ENCODE measurements around the gene ITGAD. TPM values are rescaled to one million over a fixed set of nuclear protein-coding genes. Genes with fewer than 3 reads are reported as not detected.
"Not testable (repeated sequence)": the region's sequence is repeated elsewhere in the genome, so short reads cannot be mapped to it uniquely, and the experiment has no call there.

Gene ITGAD
- polyA plus RNA-seq, 12 donors: 0.15 to 1.5 (median 0.62) TPM; not detected in 2

- DNase-seq: no peak
Observed at GRCh38 chr16:31402687-31403086, 9.6 kb downstream of the ITGAD start.

GRCh38 chr16:31403590-31404352, 10.6 kb downstream of the ITGAD start:
- no peak for DNase-seq

DNA sequence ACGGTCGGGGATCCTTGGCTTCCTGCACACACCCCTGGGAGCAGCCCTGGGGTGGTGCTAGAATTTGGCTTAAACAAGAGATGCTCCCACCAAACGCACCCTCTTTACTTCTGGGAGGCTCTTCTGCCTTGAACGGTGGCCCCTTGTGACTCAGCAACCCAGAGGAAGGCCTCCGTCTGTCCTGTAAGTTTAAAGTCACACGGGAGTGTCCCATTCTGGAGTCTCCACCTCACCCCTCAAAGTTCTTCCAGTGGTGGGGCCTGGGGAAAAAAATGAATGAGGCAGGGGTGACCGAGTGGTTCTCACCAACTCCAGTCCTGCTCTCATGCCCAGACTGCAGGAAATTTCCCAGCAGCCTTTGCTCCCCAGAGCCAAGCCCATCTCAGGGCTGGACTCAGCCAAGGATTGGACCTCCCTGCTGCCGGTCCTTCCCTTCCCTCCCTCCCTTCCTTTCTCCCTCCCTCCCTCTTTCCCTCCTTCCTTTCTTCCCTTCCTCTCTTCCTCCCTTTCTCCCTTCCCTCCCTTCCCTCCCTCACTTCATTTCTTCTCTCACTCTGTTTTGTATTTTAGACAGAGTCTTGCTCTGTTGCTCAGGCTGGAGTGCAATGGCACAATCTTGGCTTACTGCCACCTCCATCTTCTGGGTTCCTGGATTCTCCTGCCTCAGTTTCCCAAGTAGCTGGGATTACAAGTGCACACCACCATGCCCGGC, 11.4 kb downstream of the ITGAD start:
- DNase-seq: no peak

DNA sequence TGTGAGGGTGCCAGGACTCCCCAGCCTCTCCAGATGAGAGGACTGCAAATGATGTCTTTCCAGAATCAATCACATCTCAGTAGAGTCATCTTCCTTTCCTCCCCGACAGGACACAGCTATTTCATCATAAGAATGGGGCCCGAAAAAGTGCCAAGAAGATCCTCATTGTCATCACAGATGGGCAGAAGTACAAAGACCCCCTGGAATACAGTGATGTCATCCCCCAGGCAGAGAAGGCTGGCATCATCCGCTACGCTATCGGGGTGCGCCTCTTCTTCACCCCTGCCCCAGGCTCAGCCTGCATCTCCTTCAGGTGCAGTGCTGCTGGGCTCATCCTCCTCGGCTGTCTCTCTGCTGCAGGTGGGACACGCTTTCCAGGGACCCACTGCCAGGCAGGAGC, 14.3 kb downstream of the ITGAD start:
- no peak for DNase-seq

GRCh38 chr16:31409433-31409832, 16.3 kb downstream of the ITGAD start:
- no peak for DNase-seq

- no peak for DNase-seq
Observed at GRCh38 chr16:31410082-31410481, 16.9 kb downstream of the ITGAD start.

DNA sequence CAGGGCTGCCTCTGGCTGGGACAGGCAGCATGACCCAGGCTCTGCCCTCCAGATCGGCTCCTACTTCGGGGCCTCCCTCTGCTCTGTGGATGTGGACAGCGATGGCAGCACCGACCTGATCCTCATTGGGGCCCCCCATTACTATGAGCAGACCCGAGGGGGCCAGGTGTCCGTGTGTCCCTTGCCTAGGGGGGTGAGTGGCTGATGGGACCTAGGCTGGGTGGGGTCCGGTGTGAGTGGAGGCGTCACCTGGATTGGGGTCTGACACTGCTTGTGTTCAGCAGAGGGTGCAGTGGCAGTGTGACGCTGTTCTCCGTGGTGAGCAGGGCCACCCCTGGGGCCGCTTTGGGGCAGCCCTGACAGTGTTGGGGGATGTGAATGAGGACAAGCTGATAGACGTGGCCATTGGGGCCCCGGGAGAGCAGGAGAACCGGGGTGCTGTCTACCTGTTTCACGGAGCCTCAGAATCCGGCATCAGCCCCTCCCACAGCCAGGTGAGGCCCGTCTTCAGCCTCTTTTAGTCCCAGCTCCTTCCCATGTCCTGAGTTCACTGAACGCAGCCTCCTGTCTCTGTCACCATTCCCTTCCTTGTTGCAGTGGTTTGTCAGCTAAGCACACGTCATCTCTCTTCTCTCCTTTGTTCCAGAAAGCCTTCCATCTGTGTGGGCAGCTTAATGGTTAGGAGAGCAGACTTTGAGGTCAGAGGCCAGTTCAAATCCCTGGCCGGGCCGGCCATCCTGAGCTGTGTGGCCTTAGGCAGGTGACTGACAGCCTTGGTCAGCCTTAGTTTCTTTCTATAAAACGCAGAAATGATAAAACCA, 18.1 kb downstream of the ITGAD start:
- no peak for DNase-seq

DNA sequence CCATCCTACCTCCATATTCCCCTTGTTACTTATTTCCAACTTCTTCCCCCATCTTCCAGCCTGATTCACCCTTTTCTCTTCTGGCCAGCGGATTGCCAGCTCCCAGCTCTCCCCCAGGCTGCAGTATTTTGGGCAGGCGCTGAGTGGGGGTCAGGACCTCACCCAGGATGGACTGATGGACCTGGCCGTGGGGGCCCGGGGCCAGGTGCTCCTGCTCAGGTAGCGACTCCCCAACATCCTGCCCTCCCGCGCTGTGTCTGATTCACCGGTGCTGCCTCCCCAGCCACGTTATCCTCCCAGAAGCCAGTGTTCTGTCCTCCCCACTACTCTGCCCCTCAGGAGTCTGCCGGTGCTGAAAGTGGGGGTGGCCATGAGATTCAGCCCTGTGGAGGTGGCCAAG, 19.6 kb downstream of the ITGAD start:
- no peak for DNase-seq

GRCh38 chr16:31413381-31413780, 20.2 kb downstream of the ITGAD start:
- no peak for DNase-seq

GRCh38 chr16:31413943-31414342, 20.8 kb downstream of the ITGAD start:
- no peak for DNase-seq

DNA sequence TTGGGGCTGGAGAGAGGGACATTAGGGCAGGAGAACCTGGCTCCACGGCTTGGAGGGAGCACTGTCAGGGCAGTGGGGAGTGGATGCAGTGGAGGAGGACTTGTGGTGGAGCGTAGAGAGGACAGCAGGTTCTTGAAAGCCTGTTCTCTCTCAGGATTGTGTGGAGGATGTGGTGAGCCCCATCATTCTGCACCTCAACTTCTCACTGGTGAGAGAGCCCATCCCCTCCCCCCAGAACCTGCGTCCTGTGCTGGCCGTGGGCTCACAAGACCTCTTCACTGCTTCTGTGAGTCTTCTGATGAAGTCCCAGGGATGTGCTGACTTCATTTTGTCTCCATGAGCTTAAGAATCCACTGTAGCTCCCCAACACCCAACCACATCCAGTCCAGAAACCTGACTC, 21.6 kb downstream of the ITGAD start:
- DNase-seq: no peak

- DNase-seq: no peak
Observed at GRCh38 chr16:31416371-31416770, 23.2 kb downstream of the ITGAD start.

DNA sequence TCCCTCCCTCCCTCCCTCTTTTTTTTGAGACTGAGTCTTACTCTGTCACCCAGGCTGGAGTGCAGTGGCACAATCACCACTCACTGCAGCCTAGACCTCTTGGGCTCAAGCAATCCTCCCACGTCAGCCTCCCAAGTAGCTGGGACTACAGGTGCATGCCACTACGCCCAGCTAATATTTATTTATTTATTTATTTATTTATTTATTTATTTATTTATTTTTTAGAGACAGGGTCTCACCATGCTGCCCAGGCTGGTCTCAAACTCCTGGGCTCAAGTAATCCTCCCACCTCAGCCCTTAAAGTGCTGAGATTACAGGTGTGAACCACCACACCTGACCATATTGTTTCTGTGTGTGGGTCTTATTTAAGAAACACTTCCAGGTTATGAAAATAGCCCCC, 23.9 kb downstream of the ITGAD start:
- DNase-seq: not testable (repeated sequence)

DNA sequence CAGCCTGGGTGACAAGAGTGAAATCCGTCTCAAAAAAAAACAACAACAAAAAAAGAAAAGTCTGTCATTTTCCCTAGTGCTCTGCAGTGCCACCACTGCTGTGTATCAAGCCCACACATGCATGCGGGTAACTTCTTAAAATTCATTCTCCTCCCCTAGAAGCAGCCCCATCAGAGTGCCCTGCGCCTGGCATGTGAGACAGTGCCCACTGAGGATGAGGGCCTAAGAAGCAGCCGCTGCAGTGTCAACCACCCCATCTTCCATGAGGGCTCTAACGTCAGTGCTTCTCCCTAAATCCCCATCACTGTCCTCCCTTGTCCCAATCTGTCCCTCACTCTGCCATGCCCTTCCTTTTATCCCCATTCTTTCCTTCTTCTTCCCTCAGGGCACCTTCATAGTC, 24.8 kb downstream of the ITGAD start:
- DNase-seq: no peak

GRCh38 chr16:31420037-31420436, 26.9 kb downstream of the ITGAD start:
- no peak for DNase-seq

DNA sequence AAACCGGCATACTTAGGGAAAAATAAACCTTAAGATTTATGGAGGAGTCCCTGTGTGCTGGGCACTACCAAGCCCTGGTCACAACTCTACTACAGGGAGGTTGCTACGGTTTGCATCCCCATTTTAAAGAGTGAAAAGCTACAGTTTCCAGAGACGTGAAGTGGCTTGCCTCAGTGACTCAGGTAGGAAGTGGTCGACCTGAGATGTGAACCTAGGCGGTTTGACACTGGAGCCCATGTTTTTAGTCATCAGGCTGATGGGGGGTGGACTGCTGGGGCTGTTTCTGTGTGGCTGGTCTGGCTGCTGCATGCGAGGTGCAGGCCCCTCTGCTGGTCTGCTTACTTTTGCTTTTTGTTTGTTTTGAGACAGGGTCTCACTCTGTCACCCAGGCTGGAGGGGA, 28.5 kb downstream of the ITGAD start:
- DNase-seq: no peak

GRCh38 chr16:31423241-31423640, 30.1 kb downstream of the ITGAD start:
- DNase-seq: no peak

GRCh38 chr16:31423801-31424200, 30.7 kb downstream of the ITGAD start:
- DNase-seq: no peak

DNA sequence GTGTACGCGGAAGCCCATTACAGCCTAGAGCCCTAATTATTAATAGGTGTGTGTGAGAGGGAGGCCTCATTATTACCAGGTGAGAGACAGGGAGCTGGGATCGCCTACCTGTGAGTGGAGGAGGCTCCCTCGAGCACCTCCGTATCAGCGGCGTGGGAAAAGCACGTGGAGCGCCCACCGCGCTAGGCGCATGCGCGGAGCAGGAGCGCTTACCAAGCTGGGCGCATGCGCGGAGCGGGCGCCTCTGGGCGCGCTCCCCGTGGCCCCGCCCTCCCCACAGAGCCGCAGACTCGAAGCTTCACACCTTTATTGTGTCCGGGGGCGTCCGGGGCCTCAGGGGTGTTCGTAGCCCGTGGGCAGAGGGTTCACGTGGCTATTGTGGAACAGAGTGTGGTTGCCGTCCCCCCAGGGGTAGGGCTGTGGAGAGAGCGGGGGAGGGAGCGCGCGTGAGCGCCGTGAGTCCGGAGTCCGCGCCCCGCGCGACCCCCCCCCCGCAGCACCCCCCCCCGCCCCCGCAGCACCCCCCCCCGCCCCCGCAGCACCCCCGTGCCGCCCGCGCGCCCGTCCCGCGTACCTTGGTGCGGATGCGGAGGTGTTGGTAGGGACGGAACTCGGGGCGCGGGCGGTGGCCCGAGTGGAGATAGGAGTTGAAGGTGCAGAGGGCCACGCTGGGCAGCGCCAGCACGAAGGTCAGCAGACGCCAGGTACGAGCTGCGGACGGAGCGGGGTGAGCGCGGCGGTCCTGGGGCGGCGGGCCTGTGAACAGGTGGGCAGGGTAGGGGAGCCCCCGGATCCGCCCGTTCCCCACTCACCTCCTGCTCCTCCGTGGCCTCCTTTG, 34.5 kb downstream of the ITGAD start:
- peak; percentile 51 for DNase-seq

DNA sequence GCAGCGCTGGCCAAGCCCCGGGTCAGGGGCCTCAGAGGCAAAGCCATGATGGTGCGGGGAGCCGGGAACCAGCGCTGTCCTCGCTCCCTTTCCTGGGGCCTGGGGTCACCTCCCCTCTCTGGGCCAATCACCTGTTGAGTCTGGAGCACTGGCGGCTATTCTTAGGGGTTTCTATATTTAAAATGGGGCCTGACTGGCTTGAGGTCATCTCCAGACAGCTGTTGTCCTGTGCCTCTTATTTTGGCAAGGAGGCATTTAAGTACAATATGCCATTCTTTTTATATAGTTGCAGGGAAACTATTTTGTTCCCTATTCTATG, 35.1 kb downstream of the ITGAD start, which contains the start of gene COX6A2:
Gene COX6A2, minus strand, starts transcription at position 82 of the 319 bp plus-strand sequence. Its CDS starts 35 bp downstream, at position 47.
- no peak for DNase-seq

DNA sequence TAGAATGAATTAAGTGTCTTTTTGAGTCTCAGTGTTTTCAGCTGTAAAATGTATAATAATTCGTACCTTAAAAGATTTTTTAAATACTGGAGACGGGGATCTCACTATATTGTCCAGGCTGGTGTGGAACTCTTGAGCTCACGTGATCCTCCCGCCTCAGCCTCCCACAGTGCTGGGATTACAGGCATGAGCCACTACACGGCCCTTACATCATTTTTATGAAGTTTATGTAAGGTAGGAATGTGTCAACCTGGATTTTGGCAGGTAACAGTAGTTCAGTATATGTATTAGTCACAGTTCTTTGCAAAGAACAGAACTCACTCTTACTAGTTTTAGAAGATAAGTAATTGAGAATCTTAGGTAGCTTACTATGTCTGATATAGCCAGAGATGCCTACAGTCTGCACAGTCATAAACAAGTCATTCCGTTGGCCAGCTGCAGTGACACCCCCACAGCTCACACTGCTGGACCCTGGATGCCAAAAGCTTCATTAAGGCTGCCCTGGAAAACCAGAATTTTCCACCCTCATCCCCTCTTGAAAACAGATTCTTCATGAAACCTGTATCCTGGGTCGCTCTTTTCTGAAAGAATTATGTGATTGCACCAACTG, 35.6 kb downstream of the ITGAD start:
- no peak for DNase-seq

All from muscle of arm (tissue), 12 donors.